IPS-20b (cell line): ENCODE data around the gene IFI44L.

Experiments used
- H3K27ac ChIP-seq: one replicate; pipeline ENCODE4 v1.5.1; 2013; ENCODE audit warnings: low read length
- H3K27me3 ChIP-seq: 2 replicates; pipeline ENCODE4 v1.6.1; 2013; ENCODE audit warnings: mild to moderate bottlenecking, low read length, inconsistent platforms; ENCODE audit not compliant: insufficient read depth
- H3K36me3 ChIP-seq: 2 replicates; pipeline ENCODE4 v1.6.1; 2013; ENCODE audit warnings: low read depth, mild to moderate bottlenecking, inconsistent platforms, low read length, moderate library complexity; ENCODE audit not compliant: insufficient read depth
- H3K4me1 ChIP-seq: 2 replicates; pipeline ENCODE4 v1.6.1; 2013; ENCODE audit warnings: mild to moderate bottlenecking, control low read depth, inconsistent platforms, low read length, moderate library complexity; ENCODE audit not compliant: insufficient read depth
- H3K4me3 ChIP-seq: 2 replicates; pipeline ENCODE4 v1.5.1; 2013; ENCODE audit warnings: mild to moderate bottlenecking, low read length, inconsistent platforms
- H3K9ac ChIP-seq: 2 replicates; pipeline ENCODE4 v1.6.1; 2013; ENCODE audit warnings: low read depth, mild to moderate bottlenecking, inconsistent platforms, low read length, moderate library complexity
- H3K9me3 ChIP-seq: 2 replicates; pipeline ENCODE4 v1.6.1; 2013; ENCODE audit warnings: mild to moderate bottlenecking, low read depth, low read length, inconsistent platforms; ENCODE audit not compliant: insufficient read depth

IFI44L gene

GRCh38 chr1:78619803-78620579, at the start of gene IFI44L:
Gene IFI44L (plus strand): TSS chr1:78620448. CDS start chr1:78627916, 7,468 bp downstream.
- no peak within 1 kb of the TSS for H3K9ac ChIP-seq
- H3K27ac ChIP-seq, result no peak within 1 kb of the TSS
- H3K9me3 ChIP-seq, result no peaks in the 10 kb centered on the region
- H3K36me3 ChIP-seq, result no peaks in the 10 kb centered on the region
- 0 out of 2 replicates have a peak, but pooled peaks cover 7% of the 10 kb centered on the region for H3K27me3 ChIP-seq
- no peaks in the 10 kb centered on the region for H3K4me1 ChIP-seq
- H3K4me3 ChIP-seq, result no peak within 1 kb of the TSS

- H3K4me1 ChIP-seq, result no peaks in the 10 kb centered on the region
- H3K9ac ChIP-seq, result no peak overlapping the region
- H3K27ac ChIP-seq, result no peak overlapping the region
- H3K36me3 ChIP-seq, result no peaks in the 10 kb centered on the region
- H3K27me3 ChIP-seq, result no peaks in the 10 kb centered on the region
- no peaks in the 10 kb centered on the region for H3K9me3 ChIP-seq
- no peak overlapping the region for H3K4me3 ChIP-seq
Observed at GRCh38 chr1:78570539-78570938, 49.7 kb upstream of the IFI44L start.

- Histone ChIP-seq H3K4me1 (no peaks in the 10 kb centered on the region), H3K9ac (no peak overlapping the region), H3K4me3 (no peak overlapping the region), H3K9me3 (no peaks in the 10 kb centered on the region), H3K27ac (no peak overlapping the region), H3K36me3 (no peaks in the 10 kb centered on the region), H3K27me3 (no peaks in the 10 kb centered on the region)
Observed at GRCh38 chr1:78577257-78578100, 42.8 kb upstream of the IFI44L start.

- Histone ChIP-seq H3K27ac (no peak overlapping the region), H3K9ac (no peak overlapping the region), H3K36me3 (no peaks in the 10 kb centered on the region), H3K4me1 (no peaks in the 10 kb centered on the region), H3K27me3 (no peaks in the 10 kb centered on the region), H3K4me3 (no peak overlapping the region), H3K9me3 (no peaks in the 10 kb centered on the region)
Observed at GRCh38 chr1:78586572-78586971, 33.7 kb upstream of the IFI44L start.

- H3K4me1 ChIP-seq, result no peaks in the 10 kb centered on the region
Observed at GRCh38 chr1:78587211-78587610, 33.0 kb upstream of the IFI44L start.

GRCh38 chr1:78591971-78592370, 28.3 kb upstream of the IFI44L start:
- no peak overlapping the region for H3K27ac ChIP-seq
- no peaks in the 10 kb centered on the region for H3K4me1 ChIP-seq
- H3K36me3 ChIP-seq, result no peaks in the 10 kb centered on the region
- H3K27me3 ChIP-seq, result no peaks in the 10 kb centered on the region
- no peak overlapping the region for H3K4me3 ChIP-seq
- H3K9me3 ChIP-seq, result no peaks in the 10 kb centered on the region
- no peak overlapping the region for H3K9ac ChIP-seq

More at GRCh38 chr1:78587211-78587610, 33.0 kb upstream of the IFI44L start:
- no peak overlapping the region for H3K9ac ChIP-seq
- H3K27ac ChIP-seq, result no peak overlapping the region
- H3K36me3 ChIP-seq, result no peaks in the 10 kb centered on the region
- no peaks in the 10 kb centered on the region for H3K27me3 ChIP-seq
- H3K9me3 ChIP-seq, result no peaks in the 10 kb centered on the region
- H3K4me3 ChIP-seq, result no peak overlapping the region

- H3K36me3 ChIP-seq, result no peaks in the 10 kb centered on the region
- no peaks in the 10 kb centered on the region for H3K4me1 ChIP-seq
- no peak overlapping the region for H3K27ac ChIP-seq
- no peak overlapping the region for H3K9ac ChIP-seq
- H3K4me3 ChIP-seq, result no peak overlapping the region
- H3K27me3 ChIP-seq, result no peaks in the 10 kb centered on the region
- H3K9me3 ChIP-seq, result no peaks in the 10 kb centered on the region
Observed at GRCh38 chr1:78599294-78599693, 21.0 kb upstream of the IFI44L start.

GRCh38 chr1:78601068-78601467, 19.2 kb upstream of the IFI44L start:
- H3K27ac ChIP-seq, result no peak overlapping the region
- H3K4me3 ChIP-seq, result no peak overlapping the region
- H3K27me3 ChIP-seq, result no peaks in the 10 kb centered on the region
- H3K9me3 ChIP-seq, result no peaks in the 10 kb centered on the region
- H3K9ac ChIP-seq, result no peak overlapping the region
- no peaks in the 10 kb centered on the region for H3K4me1 ChIP-seq
- no peaks in the 10 kb centered on the region for H3K36me3 ChIP-seq

GRCh38 chr1:78603206-78603605, 17.0 kb upstream of the IFI44L start:
- Histone ChIP-seq H3K4me3 (no peak overlapping the region), H3K9me3 (no peaks in the 10 kb centered on the region), H3K27ac (no peak overlapping the region), H3K4me1 (no peaks in the 10 kb centered on the region), H3K27me3 (no peaks in the 10 kb centered on the region), H3K36me3 (no peaks in the 10 kb centered on the region), H3K9ac (no peak overlapping the region)

GRCh38 chr1:78604643-78605042, 15.6 kb upstream of the IFI44L start:
- no peaks in the 10 kb centered on the region for H3K27me3 ChIP-seq
- H3K4me1 ChIP-seq, result no peaks in the 10 kb centered on the region
- no peak overlapping the region for H3K4me3 ChIP-seq
- H3K9me3 ChIP-seq, result no peaks in the 10 kb centered on the region
- H3K27ac ChIP-seq, result no peak overlapping the region
- H3K9ac ChIP-seq, result no peak overlapping the region
- H3K36me3 ChIP-seq, result no peaks in the 10 kb centered on the region

GRCh38 chr1:78606274-78606673, 14.0 kb upstream of the IFI44L start:
- no peaks in the 10 kb centered on the region for H3K9me3 ChIP-seq
- no peaks in the 10 kb centered on the region for H3K27me3 ChIP-seq
- no peak overlapping the region for H3K27ac ChIP-seq
- no peak overlapping the region for H3K9ac ChIP-seq
- H3K4me3 ChIP-seq, result no peak overlapping the region
- H3K36me3 ChIP-seq, result no peaks in the 10 kb centered on the region
- H3K4me1 ChIP-seq, result no peaks in the 10 kb centered on the region
